Cardiac fibroblast (primary cell): ENCODE results near the gene ENO3.
A peak's percentile ranks its signal among the peaks of the same experiment; 100 is the strongest.
"Not testable (repeated sequence)": the region's sequence is repeated elsewhere in the genome, so short reads cannot be mapped to it uniquely, and the experiment has no call there.

Experiments
- DNase-seq, 2 donors: peaks; one replicate each; pipeline versions ENCODE4 v3.0.0 to v3.0.0-alpha.2; 2010; ENCODE audit warnings: low read depth in 2 of 2
- H3K4me3 ChIP-seq, 2 donors: replicated peaks in 1 of 2; 1 replicate in 1 of 2; 2 replicates in 1 of 2; pipeline ENCODE4 v1.5.1; 2011; ENCODE audit warnings: low read depth in 2 of 2, low read length in 2 of 2, mild to moderate bottlenecking in 2 of 2, moderate library complexity in 1 of 2
- TF ChIP-seq, protein P1 (sequence below): IDR thresholded peaks from one replicate; pipeline ENCODE4 v1.5.1; 2011; ENCODE audit warnings: low read depth, mild to moderate bottlenecking, low read length, inconsistent platforms

The ENO3 gene

DNA sequence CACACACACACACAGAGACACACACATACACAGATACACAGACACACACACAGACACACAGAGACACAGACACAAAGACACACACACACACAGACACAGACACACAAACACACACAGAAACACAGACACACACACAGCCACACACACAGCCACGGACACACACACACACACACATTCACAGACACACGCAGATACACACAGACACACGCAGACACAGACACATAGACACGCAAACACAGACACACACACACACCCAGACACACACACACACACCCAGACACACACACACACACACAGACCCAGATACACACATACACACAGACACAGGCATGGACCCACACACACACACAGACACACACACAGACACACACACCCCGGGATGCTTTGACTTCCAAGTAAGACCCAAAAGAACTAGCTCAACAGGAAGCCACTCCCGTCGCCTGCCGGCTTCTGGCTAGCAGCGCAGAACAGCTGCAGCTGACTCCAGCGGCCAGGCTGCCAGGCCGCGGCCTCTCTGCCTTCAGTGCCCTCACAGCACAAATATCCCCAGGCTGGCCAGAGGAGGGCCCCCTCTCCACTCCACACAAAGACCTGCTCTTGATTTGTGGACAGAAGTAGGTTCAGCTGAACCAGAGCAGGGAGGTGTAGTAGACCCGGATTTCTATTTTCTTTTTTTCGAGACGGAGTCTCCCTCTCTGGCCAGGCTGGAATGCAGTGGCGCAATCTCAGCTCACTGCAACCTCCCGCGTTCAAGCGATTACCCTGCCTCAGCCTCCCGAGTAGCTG is 42.0 kb upstream of the ENO3 start:
- H3K4me3 ChIP-seq: no peak overlapping the region
- DNase-seq: peak; percentile 96 to 98
- TF ChIP-seq, protein P1, sequence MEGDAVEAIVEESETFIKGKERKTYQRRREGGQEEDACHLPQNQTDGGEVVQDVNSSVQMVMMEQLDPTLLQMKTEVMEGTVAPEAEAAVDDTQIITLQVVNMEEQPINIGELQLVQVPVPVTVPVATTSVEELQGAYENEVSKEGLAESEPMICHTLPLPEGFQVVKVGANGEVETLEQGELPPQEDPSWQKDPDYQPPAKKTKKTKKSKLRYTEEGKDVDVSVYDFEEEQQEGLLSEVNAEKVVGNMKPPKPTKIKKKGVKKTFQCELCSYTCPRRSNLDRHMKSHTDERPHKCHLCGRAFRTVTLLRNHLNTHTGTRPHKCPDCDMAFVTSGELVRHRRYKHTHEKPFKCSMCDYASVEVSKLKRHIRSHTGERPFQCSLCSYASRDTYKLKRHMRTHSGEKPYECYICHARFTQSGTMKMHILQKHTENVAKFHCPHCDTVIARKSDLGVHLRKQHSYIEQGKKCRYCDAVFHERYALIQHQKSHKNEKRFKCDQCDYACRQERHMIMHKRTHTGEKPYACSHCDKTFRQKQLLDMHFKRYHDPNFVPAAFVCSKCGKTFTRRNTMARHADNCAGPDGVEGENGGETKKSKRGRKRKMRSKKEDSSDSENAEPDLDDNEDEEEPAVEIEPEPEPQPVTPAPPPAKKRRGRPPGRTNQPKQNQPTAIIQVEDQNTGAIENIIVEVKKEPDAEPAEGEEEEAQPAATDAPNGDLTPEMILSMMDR: peak; percentile 93

DNA sequence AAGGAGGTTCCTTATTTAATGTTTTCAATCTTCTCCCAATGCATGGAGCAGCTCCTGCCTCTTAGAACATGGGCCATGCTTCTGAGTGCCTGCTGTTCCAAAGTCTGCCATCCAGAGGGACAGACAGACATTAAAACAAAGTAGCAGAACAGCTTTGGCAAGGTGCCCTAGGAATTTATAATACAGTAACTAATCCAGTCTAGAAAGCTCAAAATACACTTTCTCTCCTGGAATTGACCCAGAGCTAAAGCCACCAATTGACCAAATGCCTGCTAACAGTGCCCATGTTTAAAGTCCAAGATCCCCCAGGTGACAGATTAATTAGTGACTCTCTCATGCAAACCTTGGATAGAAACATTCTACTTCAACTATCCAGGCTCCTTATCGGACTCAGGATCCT is 36.9 kb upstream of the ENO3 start:
- H3K4me3 ChIP-seq: no peak overlapping the region
- peak in 1 of 2 donors; percentile 34 for DNase-seq

GRCh38 chr17:4914551-4914950 is 36.4 kb upstream of the ENO3 start:
- DNase-seq: not testable (repeated sequence)

More for the DNA sequence above, 36.9 kb upstream of the ENO3 start:
- TF ChIP-seq, protein P1: no peak

GRCh38 chr17:4919511-4920047 is 31.3 kb upstream of the ENO3 start:
- DNase-seq: no peak
- TF ChIP-seq, protein P1: no peak
- H3K4me3 ChIP-seq: no peak overlapping the region

More at GRCh38 chr17:4914551-4914950, 36.4 kb upstream of the ENO3 start:
- not testable (repeated sequence) for H3K4me3 ChIP-seq

DNA sequence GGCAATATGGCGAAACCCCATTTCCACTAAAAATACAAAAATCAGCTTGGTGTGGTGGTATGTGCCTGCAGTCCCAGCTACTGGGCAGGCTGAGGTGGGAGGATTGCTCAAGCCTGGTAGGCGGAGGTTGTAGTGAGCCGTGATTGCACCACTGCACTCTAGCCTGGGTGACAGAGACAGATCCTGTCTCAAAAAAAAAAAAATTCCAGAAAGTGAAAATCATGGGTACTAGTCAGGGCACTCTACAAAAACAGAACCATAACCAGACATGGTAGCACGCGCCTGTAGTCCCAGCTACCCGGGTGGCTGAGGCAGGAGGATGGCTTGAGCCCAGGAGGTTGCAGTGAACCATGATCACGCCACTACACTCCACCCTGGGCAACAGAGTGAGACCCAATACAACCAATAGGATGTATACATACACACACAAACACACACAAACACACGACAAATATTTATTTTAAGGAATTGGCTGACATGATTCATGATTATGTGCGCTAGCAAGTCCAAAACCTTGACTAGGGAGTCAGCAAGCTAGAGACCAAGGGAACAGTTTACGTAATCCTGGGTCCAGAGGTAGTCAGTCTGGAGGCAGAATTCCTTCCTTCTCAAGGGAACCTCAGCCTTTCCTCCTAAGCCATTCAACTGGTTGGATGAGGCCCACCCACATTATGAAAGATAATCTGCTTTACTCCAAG is 30.4 kb upstream of the ENO3 start:
- H3K4me3 ChIP-seq: no peak overlapping the region
- DNase-seq: peak; percentile 46 to 65
- TF ChIP-seq, protein P1: no peak

- no peak for DNase-seq
- TF ChIP-seq, protein P1: no peak
- no peak overlapping the region for H3K4me3 ChIP-seq
Measured at GRCh38 chr17:4921320-4921719, 29.6 kb upstream of the ENO3 start.

DNA sequence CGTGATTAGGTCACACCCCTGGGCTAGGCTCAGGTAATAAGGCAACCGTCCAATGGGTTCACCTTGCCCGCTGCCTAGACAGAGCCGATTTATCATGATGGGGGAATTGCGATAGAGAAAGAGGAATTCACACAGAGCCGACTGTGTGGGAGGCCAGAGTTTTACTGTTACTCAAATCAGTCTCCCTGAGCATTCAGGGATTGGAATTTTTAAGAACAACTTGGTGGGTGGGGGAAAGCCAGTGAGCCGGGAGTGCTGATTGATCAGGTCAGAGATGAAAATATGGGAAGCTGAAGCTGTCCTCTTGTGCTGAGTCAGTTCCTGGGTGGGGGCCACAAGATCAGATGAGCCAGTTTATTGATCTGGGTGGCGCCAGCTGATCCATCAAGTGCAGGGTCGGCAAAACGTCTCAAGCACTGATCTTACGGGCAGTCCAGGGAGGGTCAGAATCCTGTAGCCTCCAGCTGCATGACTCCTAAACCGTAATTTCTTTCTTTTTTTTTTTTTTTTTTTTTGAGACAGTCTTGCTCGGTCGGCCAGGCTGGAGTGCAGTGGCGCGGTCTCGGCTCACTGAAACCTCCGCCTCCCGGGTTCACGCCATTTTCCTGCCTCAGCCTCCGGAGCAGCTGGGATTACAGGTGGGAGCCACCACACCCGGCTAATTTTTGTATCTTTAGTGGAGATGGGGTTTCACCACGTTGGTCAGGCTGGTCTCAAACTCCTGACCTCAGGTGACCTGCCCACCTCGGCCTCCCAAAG is 24.2 kb upstream of the ENO3 start:
- H3K4me3 ChIP-seq, DNase-seq: not testable (repeated sequence)
